Effector memory CD4-positive, alpha-beta T cell (primary cell): ENCODE measurements around the gene RPS19BP1.

Experiments used
- DNase-seq, 3 donors: peaks; one replicate each; pipeline ENCODE4 v3.0.0-alpha.2; 2020
- H3K27ac ChIP-seq: 2 replicates; pipeline ENCODE4 v1.7.0; 2013; ENCODE audit warnings: mild to moderate bottlenecking, low read length, moderate library complexity; ENCODE audit not compliant: insufficient read depth, poor library complexity, severe bottlenecking
- H3K27me3 ChIP-seq: replicated peaks from 2 replicates; pipeline ENCODE4 v1.7.0; 2013; ENCODE audit warnings: mild to moderate bottlenecking, low read length; ENCODE audit not compliant: insufficient read depth, control insufficient read depth, poor library complexity, severe bottlenecking
- H3K36me3 ChIP-seq: 2 replicates; pipeline ENCODE4 v1.7.0; 2013; ENCODE audit warnings: mild to moderate bottlenecking, low read length, moderate library complexity; ENCODE audit not compliant: control insufficient read depth, insufficient read depth
- H3K4me1 ChIP-seq: 2 replicates; pipeline ENCODE4 v1.7.0; 2013; ENCODE audit warnings: low read length, mild to moderate bottlenecking; ENCODE audit not compliant: control insufficient read depth, insufficient read depth, poor library complexity, severe bottlenecking
- H3K4me3 ChIP-seq: 2 replicates; pipeline ENCODE4 v1.7.0; 2013; ENCODE audit warnings: low read length, low read depth, mild to moderate bottlenecking; ENCODE audit not compliant: insufficient read depth, poor library complexity, severe bottlenecking
- H3K9me3 ChIP-seq: 2 replicates; pipeline ENCODE4 v1.7.0; 2013; ENCODE audit warnings: mild to moderate bottlenecking, low read length, moderate library complexity; ENCODE audit not compliant: control insufficient read depth

The RPS19BP1 gene

GRCh38 chr22:39480557-39480956, 52.0 kb downstream of the RPS19BP1 start:
- Histone ChIP-seq H3K27ac (no peak overlapping the region), H3K27me3 (no peaks in the 10 kb centered on the region), H3K4me1 (no peaks in the 10 kb centered on the region), H3K4me3 (no peak overlapping the region), H3K9me3 (no peaks in the 10 kb centered on the region), H3K36me3 (no peaks in the 10 kb centered on the region)
- DNase-seq = no peak

GRCh38 chr22:39479254-39479653, 53.3 kb downstream of the RPS19BP1 start:
- H3K4me1 ChIP-seq = no peaks in the 10 kb centered on the region
- no peak for DNase-seq
- H3K36me3 ChIP-seq = no peaks in the 10 kb centered on the region
- no peaks in the 10 kb centered on the region for H3K9me3 ChIP-seq
- no peaks in the 10 kb centered on the region for H3K27me3 ChIP-seq
- H3K4me3 ChIP-seq = no peak overlapping the region
- H3K27ac ChIP-seq = no peak overlapping the region
